Transverse colon (tissue), 3 donors: ENCODE data around the gene PRPH.
A peak's percentile ranks its signal among the peaks of the same experiment; 100 is the strongest.

Experiments used
- POLR2A ChIP-seq: fragments of 450-650 bp; IDR thresholded peaks from one replicate; pipeline ENCODE4 v1.6.1; 2016; ENCODE audit warnings: antibody characterized with exemption, mild to moderate bottlenecking, moderate library complexity
- TF ChIP-seq, protein P1 (sequence below), 5 experiments: fragments of 200-600 bp in 3 of 5; fragments of 450-650 bp in 2 of 5; sonication (generic) in 3 of 5; IDR thresholded peaks; 1 replicate in 2 of 5; 2 replicates in 3 of 5; pipeline ENCODE4 v1.5.1; 2016 to 2017; ENCODE audit warnings: antibody characterized with exemption in 5 of 5, inconsistent platforms in 3 of 5, mild to moderate bottlenecking in 2 of 5, moderate library complexity in 1 of 5

DNA sequence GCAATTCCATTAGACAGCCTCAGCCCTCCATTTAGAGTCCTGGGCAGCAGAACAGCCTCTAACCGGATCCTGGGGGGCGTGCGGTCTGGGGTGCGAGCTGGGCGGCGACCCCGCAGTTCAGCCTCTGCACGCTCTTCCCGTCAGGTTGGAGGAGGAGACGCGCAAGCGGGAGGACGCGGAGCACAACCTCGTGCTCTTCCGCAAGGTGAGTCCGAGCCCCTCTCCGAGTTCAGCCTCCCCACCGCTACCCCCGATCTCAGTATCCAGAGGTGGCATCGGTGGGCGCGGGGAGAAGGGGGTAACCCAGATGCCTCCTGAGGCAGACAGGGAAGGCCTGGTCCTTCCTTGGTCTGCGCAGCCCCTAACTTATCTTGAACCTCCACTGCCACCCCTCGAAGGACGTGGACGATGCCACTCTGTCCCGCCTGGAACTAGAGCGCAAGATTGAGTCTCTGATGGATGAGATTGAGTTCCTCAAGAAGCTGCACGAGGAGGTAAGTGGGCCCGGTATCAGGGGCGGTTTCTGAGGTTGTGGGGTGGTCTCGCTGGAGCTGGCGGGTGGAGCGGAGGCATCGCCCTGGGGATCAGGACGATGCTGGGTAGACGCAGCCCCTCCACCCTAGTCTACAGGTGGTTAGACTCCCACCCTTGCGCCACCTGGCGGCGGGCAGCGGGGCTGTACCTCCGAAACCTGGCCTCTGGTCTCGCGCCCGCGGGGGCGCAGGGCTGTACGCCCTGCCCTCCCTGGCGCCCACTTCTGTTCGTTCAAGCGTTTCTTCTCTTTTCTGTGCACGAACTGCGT is 1.3 kb downstream of the PRPH start:
- TF ChIP-seq POLR2A, result no peak
- TF ChIP-seq, protein P1, sequence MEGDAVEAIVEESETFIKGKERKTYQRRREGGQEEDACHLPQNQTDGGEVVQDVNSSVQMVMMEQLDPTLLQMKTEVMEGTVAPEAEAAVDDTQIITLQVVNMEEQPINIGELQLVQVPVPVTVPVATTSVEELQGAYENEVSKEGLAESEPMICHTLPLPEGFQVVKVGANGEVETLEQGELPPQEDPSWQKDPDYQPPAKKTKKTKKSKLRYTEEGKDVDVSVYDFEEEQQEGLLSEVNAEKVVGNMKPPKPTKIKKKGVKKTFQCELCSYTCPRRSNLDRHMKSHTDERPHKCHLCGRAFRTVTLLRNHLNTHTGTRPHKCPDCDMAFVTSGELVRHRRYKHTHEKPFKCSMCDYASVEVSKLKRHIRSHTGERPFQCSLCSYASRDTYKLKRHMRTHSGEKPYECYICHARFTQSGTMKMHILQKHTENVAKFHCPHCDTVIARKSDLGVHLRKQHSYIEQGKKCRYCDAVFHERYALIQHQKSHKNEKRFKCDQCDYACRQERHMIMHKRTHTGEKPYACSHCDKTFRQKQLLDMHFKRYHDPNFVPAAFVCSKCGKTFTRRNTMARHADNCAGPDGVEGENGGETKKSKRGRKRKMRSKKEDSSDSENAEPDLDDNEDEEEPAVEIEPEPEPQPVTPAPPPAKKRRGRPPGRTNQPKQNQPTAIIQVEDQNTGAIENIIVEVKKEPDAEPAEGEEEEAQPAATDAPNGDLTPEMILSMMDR (IDR thresholded peaks at IDR 0.05), result peak; percentile 66 to 82 (median 78)
